Right cardiac atrium (tissue), 5 donors: ENCODE results near the gene PTPRG. TPM values are rescaled to one million over a fixed set of nuclear protein-coding genes. Genes with fewer than 3 reads are reported as not detected.

Experiments
- ATAC-seq, 2 donors: fragments of 200-7000 bp; cut with Tn5 transposase; one replicate each; pipeline versions ENCODE4 v1.8.0 to v1.9.1; 2020; ENCODE audit warnings: moderate library complexity in 2 of 2, mild to moderate bottlenecking in 1 of 2
- DNase-seq, 3 donors: peaks; one replicate each; pipeline ENCODE4 v3.0.0-alpha.2; 2020
- H3K27ac ChIP-seq: one replicate; pipeline ENCODE4 v1.5.1; 2013; ENCODE audit warnings: mild to moderate bottlenecking, low read length, control low read depth, moderate library complexity
- H3K27me3 ChIP-seq: one replicate; pipeline ENCODE4 v1.6.1; 2013; ENCODE audit not compliant: control insufficient read depth, insufficient read depth
- H3K4me1 ChIP-seq: one replicate; pipeline ENCODE4 v1.6.1; 2013; ENCODE audit warnings: low read length; ENCODE audit not compliant: control insufficient read depth, insufficient read depth
- H3K4me3 ChIP-seq: one replicate; pipeline ENCODE4 v1.5.1; 2013; ENCODE audit warnings: low read length, control low read depth
- H3K9me3 ChIP-seq: one replicate; pipeline ENCODE4 v1.6.1; 2013; ENCODE audit warnings: low read length; ENCODE audit not compliant: control insufficient read depth
- WGBS: extraction: QIAGEN DNeasy Blood & Tissue Kit; methylation state at CpG from one replicate; pipeline ENCODE4 v1.1.7; 2013; 5-methylcytosine and 5-hydroxymethylcytosine counted together
- intact Hi-C, 4 donors: fragments of 100-400 bp; cut with DNase I; formaldehyde crosslinking; loops; one replicate each; pipeline versions ENCODE4 v1.11.0 to v1.14.0; 2022 to 2023
- polyA plus RNA-seq: library from polyadenylated mRNA; stranded (reverse); fragments of 200-250 nt; gene quantifications from one replicate; pipeline ENCODE4 v1.2.3, GENCODE V29; 2013
- total RNA-seq, 4 donors: library from RNA; stranded (reverse); fragmentation: NEBNext Ultra II Directional; extraction: Animal tissue kit (Norgen Biotek cat#: 25700); gene quantifications; one replicate each; pipeline ENCODE4 v1.2.1, GENCODE V29; 2021
- donor health status: healthy with polysubstance abuse.
- donor health status: DM: no; HTN: yes; CAD: no.
- donor health status: DM: no; HTN: no; CAD: no.
- donor health status: DM: no; HTN: yes; CAD: no; lungs with severe emphysema.
- donor health status: DM: yes; HTN: yes; CAD: no.

PTPRG gene
- total and polyA plus RNA-seq, 5 donors: 8.6 to 50.7 (median 32.3) TPM

DNA sequence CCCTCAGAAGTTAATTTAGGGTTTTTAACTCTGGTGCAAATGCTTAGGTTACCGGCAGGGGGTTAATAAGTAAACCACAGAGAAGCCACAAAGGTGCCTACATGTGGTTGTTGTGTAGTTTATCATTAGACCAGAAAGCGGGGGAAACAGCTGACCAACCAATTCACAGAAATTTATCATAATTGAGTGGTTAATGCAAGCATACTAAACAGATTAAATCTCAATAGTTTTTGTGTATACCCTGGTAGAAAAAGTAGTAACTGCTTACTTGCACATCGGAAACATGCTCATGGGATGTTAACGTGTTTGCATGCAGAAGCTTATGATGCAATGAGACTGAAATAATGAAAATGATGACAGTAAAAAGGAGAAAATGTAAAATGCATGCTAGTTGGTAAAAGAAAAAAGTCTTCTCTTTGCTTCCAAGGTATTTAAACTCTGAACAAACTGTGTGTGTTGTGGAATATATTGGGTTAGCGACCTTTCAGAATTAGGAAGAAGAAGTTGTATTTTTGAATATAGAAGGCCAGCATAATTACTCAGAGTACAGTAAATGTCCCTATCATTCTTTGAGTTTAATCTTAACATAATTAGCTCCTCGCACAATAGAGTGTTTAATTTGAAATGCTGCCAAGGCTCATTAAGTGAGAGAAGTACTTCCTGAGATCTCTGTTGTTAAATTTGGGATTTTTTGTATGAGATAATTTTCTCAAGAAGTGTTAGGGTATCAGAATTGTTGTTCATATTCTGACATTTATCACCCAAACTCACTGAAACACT, 316.2 kb downstream of the PTPRG start:
- Histone ChIP-seq H3K27me3 (no peaks in the 10 kb centered on the region), H3K4me1 (peaks cover 9% of the 10 kb centered on the region), H3K9me3 (no peaks in the 10 kb centered on the region), H3K27ac (no peak overlapping the region), H3K4me3 (no peak overlapping the region)
- intact Hi-C loops: no loop called here
- ATAC-seq (no peak), DNase-seq (no peak)
- WGBS: 71% methylated on average over 6 of the region's 6 CpGs

DNA sequence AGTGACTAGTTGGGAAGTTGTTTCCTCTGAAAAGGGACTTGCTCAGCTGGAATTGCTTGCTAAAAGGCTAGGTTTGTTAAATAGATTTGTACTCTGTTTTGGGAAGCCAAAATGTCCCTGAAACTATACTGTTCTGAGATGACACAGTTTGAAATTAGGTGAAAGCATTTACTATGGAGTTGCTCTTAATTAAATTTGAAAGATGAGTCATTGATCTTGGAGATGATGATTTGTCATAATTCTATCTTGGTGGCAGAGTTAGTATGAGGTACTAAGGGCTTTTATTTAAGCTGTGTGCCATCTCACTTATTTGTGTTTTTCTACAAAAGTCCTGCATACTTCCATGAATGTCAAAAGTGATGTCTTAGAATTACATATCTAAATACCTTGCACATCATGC, 320.9 kb downstream of the PTPRG start:
- Histone ChIP-seq H3K27me3 (no peaks in the 10 kb centered on the region), H3K4me1 (peaks cover 6% of the 10 kb centered on the region), H3K9me3 (no peaks in the 10 kb centered on the region), H3K4me3 (no peak overlapping the region), H3K27ac (no peak overlapping the region)
- intact Hi-C loops: no loop called here
- no peak for DNase-seq
- no peak for ATAC-seq

DNA sequence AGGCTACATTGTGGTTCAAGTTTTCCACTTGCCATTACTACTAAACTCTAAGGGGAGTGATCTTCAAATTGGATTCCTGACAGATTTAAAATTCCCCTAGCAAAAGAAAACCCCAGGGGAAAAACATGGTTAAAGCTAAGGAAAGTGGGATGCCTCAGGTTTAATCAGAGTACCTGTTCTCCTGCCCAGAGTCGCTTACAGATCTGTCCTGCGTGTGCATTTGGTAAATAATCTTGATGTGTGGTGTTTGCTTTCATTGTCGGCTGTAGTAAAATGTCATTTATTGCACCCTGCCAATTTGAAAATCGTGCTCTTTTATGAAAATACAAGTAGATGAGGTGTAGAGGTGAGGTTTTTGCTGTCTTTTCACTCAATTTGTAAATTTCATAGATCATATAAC, 323.4 kb downstream of the PTPRG start:
- H3K27ac ChIP-seq: no peak overlapping the region
- 93% methylated on average over 4 of the region's 4 CpGs for WGBS
- no peak for ATAC-seq
- H3K4me1 ChIP-seq: peaks cover 4% of the 10 kb centered on the region
- DNase-seq: no peak
- H3K4me3 ChIP-seq: no peak overlapping the region
- H3K9me3 ChIP-seq: no peaks in the 10 kb centered on the region
- intact Hi-C loops: no loop called here
- no peaks in the 10 kb centered on the region for H3K27me3 ChIP-seq

DNA sequence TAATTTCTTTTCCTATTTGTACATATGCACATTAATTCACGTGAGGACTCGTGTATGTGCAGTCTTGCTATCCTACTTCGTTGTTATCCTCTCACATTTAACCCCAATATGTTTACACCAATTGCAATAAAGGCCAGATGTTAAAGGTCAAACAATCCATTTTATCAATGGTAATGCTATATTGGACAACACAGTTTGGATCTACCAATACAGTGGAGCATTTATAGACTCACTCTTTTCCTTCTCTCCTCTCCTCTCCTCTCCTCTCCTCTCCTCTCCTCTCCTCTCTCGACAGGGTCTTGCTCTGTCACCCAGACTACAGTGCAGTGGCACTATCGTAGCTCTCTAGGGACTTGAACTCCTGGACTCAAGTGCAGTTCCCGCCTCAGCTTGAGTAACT, 324.0 kb downstream of the PTPRG start:
- H3K4me1 ChIP-seq: peaks cover 4% of the 10 kb centered on the region
- 94% methylated on average over 5 of the region's 6 CpGs for WGBS
- intact Hi-C loops: no loop called here
- DNase-seq: no peak
- H3K27ac ChIP-seq: no peak overlapping the region
- H3K4me3 ChIP-seq: no peak overlapping the region
- H3K27me3 ChIP-seq: no peaks in the 10 kb centered on the region
- ATAC-seq: no peak
- no peaks in the 10 kb centered on the region for H3K9me3 ChIP-seq

DNA sequence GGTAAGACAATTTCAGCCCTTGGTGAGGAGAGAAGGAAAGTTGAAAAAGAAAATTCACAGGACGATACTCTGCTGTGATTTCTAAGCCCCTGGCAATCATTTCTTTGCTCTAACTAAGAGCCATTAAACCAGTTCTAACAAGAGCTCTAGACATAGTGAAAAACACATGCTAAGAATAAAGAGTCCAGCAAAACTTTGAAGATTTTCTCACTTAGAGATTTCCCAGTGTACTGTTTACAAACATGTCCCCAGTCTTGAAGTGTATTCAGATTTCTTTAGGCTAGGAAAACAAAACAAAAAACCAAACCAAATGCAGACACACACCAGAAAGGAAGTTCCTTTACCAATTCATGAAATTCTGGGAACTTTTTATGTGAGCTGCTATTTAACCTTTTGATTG, 325.8 kb downstream of the PTPRG start:
- intact Hi-C loops: no loop called here
- H3K27ac ChIP-seq: no peak overlapping the region
- WGBS: 79% methylated on average over 1 of the region's 1 CpG
- no peaks in the 10 kb centered on the region for H3K27me3 ChIP-seq
- peaks cover 4% of the 10 kb centered on the region for H3K4me1 ChIP-seq
- no peak for ATAC-seq
- H3K9me3 ChIP-seq: no peaks in the 10 kb centered on the region
- no peak overlapping the region for H3K4me3 ChIP-seq
- no peak for DNase-seq

DNA sequence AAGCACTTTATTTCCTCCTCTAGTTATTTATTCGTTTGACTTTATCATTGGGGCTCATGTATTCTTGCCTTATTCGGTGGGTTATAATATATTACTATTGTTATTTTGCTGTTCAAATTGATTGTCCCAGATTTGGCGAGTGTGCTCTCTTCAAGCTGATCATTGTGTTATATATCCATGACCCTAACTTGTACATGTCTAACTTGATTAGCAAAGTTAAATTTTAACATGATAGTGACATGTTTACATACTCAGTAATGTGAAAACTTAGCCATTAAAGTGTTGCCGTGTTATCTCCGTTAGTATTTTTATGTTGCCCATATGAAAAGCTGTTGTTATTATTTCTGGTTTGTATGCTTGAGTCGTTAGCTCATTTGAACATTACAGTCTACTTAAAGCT, 327.9 kb downstream of the PTPRG start:
- Histone ChIP-seq H3K4me3 (no peak overlapping the region), H3K27me3 (no peaks in the 10 kb centered on the region), H3K4me1 (peaks cover 2% of the 10 kb centered on the region), H3K27ac (no peak overlapping the region), H3K9me3 (no peaks in the 10 kb centered on the region)
- 87% methylated on average over 6 of the region's 6 CpGs for WGBS
- intact Hi-C loops: no loop called here
- ATAC-seq (no peak), DNase-seq (no peak)

DNA sequence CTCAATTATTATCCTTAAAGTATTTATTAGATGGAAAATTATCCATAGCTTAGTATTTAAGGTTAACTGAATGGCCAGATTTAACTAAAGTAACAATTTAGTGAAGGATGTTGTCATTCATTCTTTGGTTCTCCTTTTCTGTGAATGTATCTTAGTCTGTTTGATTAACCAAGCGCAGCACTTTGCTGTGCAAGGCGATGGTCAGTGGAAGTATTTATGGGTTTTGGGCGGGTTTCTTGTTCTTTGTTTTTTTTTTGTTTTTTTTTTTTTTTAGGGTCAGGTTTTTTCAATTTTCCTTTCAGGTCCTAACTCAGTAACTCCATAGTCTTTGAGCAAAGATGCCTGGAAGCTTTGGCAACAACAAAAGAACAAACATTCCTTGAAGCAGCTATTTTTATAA, 328.8 kb downstream of the PTPRG start:
- intact Hi-C loops: no loop called here
- DNase-seq (no peak), ATAC-seq (no peak)
- Histone ChIP-seq H3K4me1 (peaks cover 7% of the 10 kb centered on the region), H3K4me3 (no peak overlapping the region), H3K27ac (no peak overlapping the region), H3K27me3 (no peaks in the 10 kb centered on the region), H3K9me3 (no peaks in the 10 kb centered on the region)
- WGBS: 94% methylated on average over 3 of the region's 3 CpGs

DNA sequence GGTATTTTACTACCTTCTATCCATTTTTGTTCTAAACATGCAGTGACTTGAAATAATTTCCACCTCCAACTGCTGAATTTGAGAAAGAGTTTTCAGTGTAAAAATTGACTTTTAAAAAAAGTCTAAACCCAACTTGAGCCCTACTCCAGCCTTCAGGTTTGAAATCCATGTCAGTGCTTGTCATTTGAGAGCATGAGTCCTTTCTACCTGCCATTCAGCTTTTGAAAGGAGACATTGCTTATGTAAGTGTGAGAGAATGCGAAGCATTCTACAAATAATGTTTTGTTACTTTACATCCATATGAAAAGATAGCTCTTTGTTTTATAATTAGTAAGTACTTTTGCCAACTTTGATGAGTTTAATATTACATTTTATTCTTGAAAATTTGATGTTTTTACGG, 329.2 kb downstream of the PTPRG start:
- H3K4me1 ChIP-seq: peaks cover 7% of the 10 kb centered on the region
- H3K27ac ChIP-seq: no peak overlapping the region
- intact Hi-C loops: no loop called here
- WGBS: 92% methylated on average over 2 of the region's 2 CpGs
- H3K27me3 ChIP-seq: no peaks in the 10 kb centered on the region
- ATAC-seq (no peak), DNase-seq (no peak)
- no peaks in the 10 kb centered on the region for H3K9me3 ChIP-seq
- no peak overlapping the region for H3K4me3 ChIP-seq

DNA sequence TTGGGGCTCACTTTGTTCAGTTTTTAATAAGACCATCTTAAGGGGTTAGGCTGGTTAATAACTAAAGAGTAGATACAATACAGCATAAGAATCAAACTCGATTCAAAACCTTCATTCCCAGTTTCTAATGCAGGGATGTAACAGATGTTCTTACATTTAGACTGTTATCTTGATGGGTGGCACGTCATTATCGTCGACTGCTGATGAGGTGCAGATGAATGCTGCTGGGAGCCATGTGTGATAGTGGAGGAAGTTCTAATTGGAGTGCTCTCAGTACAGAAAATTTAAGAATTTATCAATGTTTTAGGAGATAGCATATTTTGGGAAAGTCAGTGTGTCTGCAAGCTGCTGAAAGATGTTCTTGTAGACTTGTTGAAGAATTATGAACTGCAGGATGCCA, 331.5 kb downstream of the PTPRG start:
- no peak overlapping the region for H3K27ac ChIP-seq

DNA sequence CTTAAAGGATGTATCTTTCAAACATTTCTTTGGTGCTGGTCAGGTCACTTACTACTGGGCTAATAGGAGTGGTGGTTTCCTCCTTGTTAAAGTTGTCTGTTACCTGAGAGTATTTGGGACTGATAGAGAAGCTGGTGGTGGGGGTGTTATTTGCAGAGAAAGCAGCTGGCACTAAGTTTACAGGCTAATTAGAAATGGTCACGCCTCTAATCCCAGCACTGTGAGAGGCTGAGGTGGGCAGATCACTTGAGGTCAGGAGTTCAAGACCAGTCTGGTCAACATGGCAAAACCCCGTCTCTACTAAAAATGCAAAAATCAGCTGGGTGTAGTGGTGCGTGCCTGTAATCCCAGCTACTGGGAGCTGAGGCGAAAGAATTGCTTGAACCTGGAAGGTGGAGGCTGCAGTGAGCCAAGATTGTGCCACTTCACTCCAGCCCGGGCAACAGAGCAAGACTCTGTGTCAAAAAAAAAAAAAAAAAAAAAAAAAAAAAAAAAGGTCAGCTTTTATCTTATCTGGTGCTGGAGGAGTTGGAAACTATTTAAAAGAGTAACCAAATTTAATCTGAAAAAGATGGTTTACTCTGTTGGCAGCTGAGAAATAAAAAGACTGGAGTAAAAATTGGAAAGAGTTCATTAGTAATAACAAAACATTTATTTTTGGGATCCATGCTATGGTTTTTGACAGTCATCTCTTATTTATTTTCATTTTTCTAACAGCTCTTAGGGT, 332.6 kb downstream of the PTPRG start:
- DNase-seq (no peak), ATAC-seq (peak in 1 of 2 donors; percentile 24)
- H3K4me3 ChIP-seq: no peak overlapping the region
- no peak overlapping the region for H3K27ac ChIP-seq
- H3K9me3 ChIP-seq: no peaks in the 10 kb centered on the region
- 77% methylated on average over 5 of the region's 5 CpGs for WGBS
- no peaks in the 10 kb centered on the region for H3K27me3 ChIP-seq
- intact Hi-C loops: no loop called here
- H3K4me1 ChIP-seq: peaks cover 7% of the 10 kb centered on the region

More for the DNA sequence above, 331.5 kb downstream of the PTPRG start:
- Histone ChIP-seq H3K4me3 (no peak overlapping the region), H3K27me3 (no peaks in the 10 kb centered on the region), H3K4me1 (peaks cover 7% of the 10 kb centered on the region), H3K9me3 (no peaks in the 10 kb centered on the region)
- intact Hi-C loops: no loop called here
- WGBS: 54% methylated on average over 4 of the region's 4 CpGs
- no peak for DNase-seq
- no peak for ATAC-seq

DNA sequence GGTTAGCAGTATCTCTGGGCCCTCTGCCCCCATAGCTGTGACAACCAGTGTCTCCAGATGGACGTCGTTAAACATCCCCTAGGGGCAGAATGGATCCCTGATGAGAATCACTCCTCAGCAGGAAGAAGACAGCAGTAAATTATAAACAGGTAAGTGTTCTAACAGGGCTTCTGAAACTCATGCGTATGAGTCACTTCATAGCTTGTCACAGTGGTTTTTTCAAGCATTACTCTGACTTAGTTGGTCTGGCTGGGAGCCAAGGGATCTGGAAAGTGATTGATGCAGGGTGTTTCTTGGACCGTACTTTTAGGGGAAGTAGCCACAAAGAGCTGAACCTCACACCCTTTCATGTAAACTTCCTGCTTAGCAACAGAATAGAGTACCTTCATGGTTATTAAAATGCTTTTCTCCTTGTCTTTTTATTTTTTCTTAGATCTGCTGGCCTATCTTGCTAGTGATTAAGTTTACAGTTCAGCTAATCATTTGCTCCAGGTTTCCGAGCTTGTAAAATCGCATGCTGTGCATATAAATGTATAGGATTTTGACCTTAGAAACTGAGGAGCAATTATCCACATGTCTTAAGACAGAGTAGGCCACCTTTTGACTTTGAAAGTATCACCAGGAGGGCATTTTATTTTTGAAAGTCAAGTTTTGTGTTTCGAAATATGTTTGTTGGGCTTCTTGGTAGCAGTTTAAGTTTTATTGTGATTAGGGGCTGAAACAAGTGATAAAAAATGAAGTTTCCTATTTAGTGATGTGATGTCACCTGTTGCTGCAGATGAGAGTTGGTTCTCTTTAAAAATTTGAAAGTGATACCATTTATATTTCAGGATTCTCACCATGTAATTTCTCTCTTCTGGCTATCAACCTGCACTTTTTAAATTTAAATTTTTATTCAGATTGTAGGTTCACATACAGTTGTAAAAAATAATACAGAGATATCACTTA, 333.9 kb downstream of the PTPRG start:
- Histone ChIP-seq H3K4me3 (no peak overlapping the region), H3K27me3 (no peaks in the 10 kb centered on the region), H3K9me3 (no peaks in the 10 kb centered on the region), H3K4me1 (peaks cover 7% of the 10 kb centered on the region), H3K27ac (peak overlapping the region; percentile 13)
- peak; percentile 78 to 89 for ATAC-seq
- DNase-seq: peak in 2 of 3 donors; percentile 63 to 70
- intact Hi-C loops: no loop called here
- 36% methylated on average over 7 of the region's 7 CpGs for WGBS
